HepG2 (cell line): ENCODE results near the gene IMMT. TPM values are rescaled to one million over a fixed set of nuclear protein-coding genes. Genes with fewer than 3 reads are reported as not detected.
A peak's percentile ranks its signal among the peaks of the same experiment; 100 is the strongest.

Experiments used
- JUNB ChIP-seq: sonication (generic); formaldehyde crosslinking; IDR thresholded peaks from 2 replicates; pipeline ENCODE4 v1.8.0; 2022; ENCODE audit warnings: missing genetic modification reagents, mild to moderate bottlenecking, borderline replicate concordance
- MLX ChIP-seq: IDR thresholded peaks from 2 replicates; pipeline ENCODE4 v1.6.1; 2016
- PBX2 ChIP-seq: IDR thresholded peaks from 2 replicates; pipeline ENCODE4 v1.6.1; 2016; ENCODE audit warnings: control low read depth
- POGK ChIP-seq: sonication (generic); formaldehyde crosslinking; conservative IDR thresholded peaks from 2 replicates; pipeline ENCODE4 v1.8.0; 2022; ENCODE audit warnings: mild to moderate bottlenecking, moderate library complexity, missing genetic modification reagents
- SMAD9 ChIP-seq: sonication (generic); formaldehyde crosslinking; IDR thresholded peaks from 2 replicates; pipeline ENCODE4 v1.5.1; 2020; ENCODE audit warnings: mild to moderate bottlenecking, missing genetic modification reagents
- ZBTB38 ChIP-seq: sonication (generic); formaldehyde crosslinking; IDR thresholded peaks from 2 replicates; pipeline ENCODE4 v1.5.1; 2020; ENCODE audit warnings: mild to moderate bottlenecking, missing genetic modification reagents
- ZNF275 ChIP-seq: sonication (generic); formaldehyde crosslinking; IDR thresholded peaks from 2 replicates; pipeline ENCODE4 v1.8.0; 2022; ENCODE audit warnings: missing genetic modification reagents, mild to moderate bottlenecking, inconsistent platforms, borderline replicate concordance
- ZNF282 ChIP-seq: fragments of 450-650 bp; IDR thresholded peaks from 2 replicates; pipeline ENCODE4 v1.6.1; 2018; ENCODE audit not compliant: partially characterized antibody
- ZNF407 ChIP-seq: sonication (generic); formaldehyde crosslinking; IDR thresholded peaks from one replicate; pipeline ENCODE4 v1.5.1; 2020; ENCODE audit warnings: mild to moderate bottlenecking, missing genetic modification reagents; ENCODE audit errors: not compliant biosample characterization
- ZNF784 ChIP-seq: sonication (generic); formaldehyde crosslinking; IDR thresholded peaks from 2 replicates; pipeline ENCODE4 v1.5.1; 2020; ENCODE audit warnings: missing genetic modification reagents, mild to moderate bottlenecking, borderline replicate concordance
- ZSCAN9 ChIP-seq: IDR thresholded peaks from 2 replicates; pipeline ENCODE4 v1.6.1; 2016; ENCODE audit warnings: borderline replicate concordance
- polyA plus RNA-seq, 8 experiments: library from polyadenylated mRNA; depleted of rRNA in 3 of 8; stranded (reverse) in 7 of 8; unstranded in 1 of 8; fragments of >200 nt; fragmentation: Illumina TruSeq in 4 of 8; extraction: Trizol in 4 of 8; gene quantifications; 2 replicates each; pipeline versions ENCODE4 v1.2.1 to v1.2.3, GENCODE V29; 2011 to 2016; ENCODE audit warnings: low read depth in 4 of 8, missing spikeins in 1 of 8, mixed read lengths in 1 of 8; ENCODE audit not compliant: insufficient read depth in 1 of 8
- total RNA-seq, 5 experiments: library from RNA; depleted of rRNA; stranded (reverse); fragments of >200 nt; fragmentation: Illumina TruSeq; extraction: Trizol; gene quantifications; 2 replicates each; pipeline ENCODE4 v1.2.3, GENCODE V29; 2016; ENCODE audit warnings: low read depth in 1 of 5
- TF ChIP-seq, protein P1 (sequence below): sonication (generic); formaldehyde crosslinking; conservative IDR thresholded peaks from 2 replicates; pipeline ENCODE4 v1.8.1; 2023; ENCODE audit warnings: missing genetic modification reagents

The IMMT gene
- total and polyA plus RNA-seq, 2 of the 13 experiments (the other 11 are each of a cell fraction or from before 2014, with no cell fraction given), result 63.5 to 119 TPM

DNA sequence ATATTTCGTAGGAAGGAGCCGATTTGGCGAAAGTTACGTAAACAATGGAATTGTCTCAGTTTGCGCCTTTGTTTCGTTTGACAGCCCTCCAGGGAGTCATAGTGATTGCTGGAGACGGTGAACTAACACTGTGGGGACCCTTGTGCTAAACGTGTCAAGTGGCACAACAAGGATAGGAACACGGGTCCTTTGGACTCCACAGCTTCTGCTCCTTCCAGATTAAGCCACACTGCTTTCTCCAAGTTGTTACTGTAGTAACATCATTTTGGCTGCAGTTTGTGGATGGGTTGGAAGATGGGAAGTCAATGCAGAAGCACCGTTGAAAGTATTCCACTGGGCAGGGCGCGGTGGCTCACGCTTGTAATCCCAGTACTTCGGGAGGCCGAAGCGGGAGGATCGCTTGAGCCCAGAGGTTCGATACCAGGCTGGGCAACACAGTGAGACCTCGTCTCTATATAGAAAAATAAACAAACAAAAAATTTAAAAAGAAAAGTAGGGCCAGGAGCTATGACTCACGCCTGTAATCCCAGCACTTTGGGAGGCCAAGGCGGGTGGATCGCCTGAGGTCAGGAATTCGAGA lies 636 bp upstream of the IMMT start (continued):
- TF ChIP-seq ZNF275 (CRISPR knock-in tag), result 0 out of 2 replicates have a peak, but pooled peaks have one; percentile 8
- TF ChIP-seq PBX2 (CRISPR knock-in tag), result no peak
- TF ChIP-seq JUNB (CRISPR knock-in tag), result no peak; the same call in 1 of the 2 replicates
- no peak for TF ChIP-seq POGK (CRISPR knock-in tag)
- no peak for TF ChIP-seq SMAD9 (CRISPR knock-in tag)
- no peak for TF ChIP-seq ZSCAN9 (CRISPR knock-in tag)
- no peak for TF ChIP-seq ZBTB38 (CRISPR knock-in tag)
- no peak for TF ChIP-seq ZNF407 (CRISPR knock-in tag)
- TF ChIP-seq ZNF784 (CRISPR knock-in tag), result peak; percentile 2
- TF ChIP-seq ZNF282, result no peak
- no peak for TF ChIP-seq MLX (CRISPR knock-in tag)
- TF ChIP-seq, protein P1, sequence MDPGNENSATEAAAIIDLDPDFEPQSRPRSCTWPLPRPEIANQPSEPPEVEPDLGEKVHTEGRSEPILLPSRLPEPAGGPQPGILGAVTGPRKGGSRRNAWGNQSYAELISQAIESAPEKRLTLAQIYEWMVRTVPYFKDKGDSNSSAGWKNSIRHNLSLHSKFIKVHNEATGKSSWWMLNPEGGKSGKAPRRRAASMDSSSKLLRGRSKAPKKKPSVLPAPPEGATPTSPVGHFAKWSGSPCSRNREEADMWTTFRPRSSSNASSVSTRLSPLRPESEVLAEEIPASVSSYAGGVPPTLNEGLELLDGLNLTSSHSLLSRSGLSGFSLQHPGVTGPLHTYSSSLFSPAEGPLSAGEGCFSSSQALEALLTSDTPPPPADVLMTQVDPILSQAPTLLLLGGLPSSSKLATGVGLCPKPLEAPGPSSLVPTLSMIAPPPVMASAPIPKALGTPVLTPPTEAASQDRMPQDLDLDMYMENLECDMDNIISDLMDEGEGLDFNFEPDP (CRISPR knock-in tag), result 0 out of 2 replicates have a peak, but pooled peaks have one; percentile 78
